PC-9 (cell line): ENCODE results near the gene SAT1. TPM values are rescaled to one million over a fixed set of nuclear protein-coding genes. Genes with fewer than 3 reads are reported as not detected.

Source experiments
- BruUV-seq: library from RNA; stranded (reverse); fragments of 400-500 nt; replicated peaks from 2 replicates; lab custom pipeline; 2021; lab: Mats Ljungman, UMichigan
- CTCF ChIA-PET: fragments of 300-600 bp; sonication (Branson Sonifier 250); formaldehyde crosslinking; loops from one replicate; lab custom pipeline; 2022; ENCODE audit warnings: antibody characterized with exemption; lab: Charles Lee
- POLR2A ChIA-PET: fragments of 300-600 bp; sonication (Branson Sonifier 250); formaldehyde crosslinking; loops from one replicate; lab custom pipeline; 2022; ENCODE audit warnings: antibody characterized with exemption; ENCODE audit not compliant: unreplicated experiment; lab: Charles Lee
- DNase-seq, 2 experiments: peaks; one replicate each; pipeline versions ENCODE4 v3.0.0 to v3.0.0-alpha.2; 2015 to 2022; ENCODE audit warnings: mixed read lengths in 1 of 2
- H2AFZ ChIP-seq: fragments of 200-600 bp; sonication (generic); 2 replicates; pipeline ENCODE4 v1.8.1; 2017; ENCODE audit warnings: antibody characterized with exemption
- H3F3A ChIP-seq: fragments of 200-600 bp; sonication (generic); 2 replicates; pipeline ENCODE4 v1.8.1; 2017; ENCODE audit warnings: antibody characterized with exemption, mild to moderate bottlenecking, low read depth; ENCODE audit not compliant: insufficient read depth
- H3K27ac ChIP-seq: fragments of 200-600 bp; sonication (generic); 2 replicates; pipeline ENCODE4 v1.6.1; 2016; ENCODE audit warnings: mixed run types
- H3K27me3 ChIP-seq: fragments of 200-600 bp; sonication (generic); 2 replicates; pipeline ENCODE4 v1.6.1; 2016; ENCODE audit warnings: low read depth, mixed run types; ENCODE audit not compliant: insufficient read depth
- H3K36me3 ChIP-seq: fragments of 200-600 bp; sonication (generic); 2 replicates; pipeline ENCODE4 v1.6.1; 2016; ENCODE audit warnings: low read depth, mixed run types
- H3K4me1 ChIP-seq: fragments of 200-600 bp; sonication (generic); replicated peaks from 2 replicates; pipeline ENCODE4 v1.6.1; 2016; ENCODE audit warnings: mixed run types; ENCODE audit not compliant: insufficient read depth
- H3K4me2 ChIP-seq: fragments of 200-600 bp; sonication (generic); 2 replicates; pipeline ENCODE4 v1.6.1; 2017; ENCODE audit warnings: mixed run types
- H3K4me3 ChIP-seq: fragments of 200-600 bp; sonication (generic); 2 replicates; pipeline ENCODE4 v1.6.1; 2016; ENCODE audit warnings: mixed run types
- H3K79me2 ChIP-seq: fragments of 200-600 bp; sonication (generic); 2 replicates; pipeline ENCODE4 v1.6.1; 2017; ENCODE audit warnings: low read depth, mixed run types
- H3K9me2 ChIP-seq: fragments of 200-600 bp; sonication (generic); 2 replicates; pipeline ENCODE4 v1.8.1; 2017; ENCODE audit warnings: mild to moderate bottlenecking; ENCODE audit not compliant: insufficient read depth
- H3K9me3 ChIP-seq: fragments of 200-600 bp; sonication (generic); 2 replicates; pipeline ENCODE4 v1.8.1; 2016; ENCODE audit warnings: low read depth; ENCODE audit not compliant: insufficient read depth
- H4K20me1 ChIP-seq: fragments of 200-600 bp; sonication (generic); 2 replicates; pipeline ENCODE4 v1.8.1; 2017; ENCODE audit not compliant: insufficient read depth
- CTCF ChIP-seq: fragments of 200-600 bp; sonication (generic); conservative IDR thresholded peaks from 2 replicates; pipeline ENCODE4 v1.6.1; 2017; ENCODE audit warnings: mixed run types, antibody characterized with exemption, mild to moderate bottlenecking, moderate library complexity
- EZH2 ChIP-seq: fragments of 200-600 bp; sonication (generic); IDR thresholded peaks from 2 replicates; pipeline ENCODE4 v1.8.0; 2017; ENCODE audit warnings: antibody characterized with exemption, low read depth
- intact Hi-C: fragments of 100-400 bp; cut with micrococcal nuclease; formaldehyde crosslinking; loops from one replicate; pipeline ENCODE4 v1.10.0; 2022; ENCODE audit not compliant: unreplicated experiment
- total RNA-seq: library from RNA; stranded (reverse); gene quantifications from 2 replicates; pipeline ENCODE4 v1.2.3, GENCODE V29; 2021

Gene SAT1
- total RNA-seq, 1 experiment from 2014 or later: 99.1 TPM

GRCh38 chrX:23795221-23795620, 12.2 kb downstream of the SAT1 start:
- ChIA-PET CTCF (no interaction called here), POLR2A (no interaction called here)
- Histone ChIP-seq H3K36me3 (no peaks in the 10 kb centered on the region), H3K9me3 (no peaks in the 10 kb centered on the region), H2AFZ (no peak overlapping the region), H3K4me2 (no peak overlapping the region), H3K79me2 (no peaks in the 10 kb centered on the region), H3K9me2 (no peaks in the 10 kb centered on the region), H3K4me1 (peaks cover 55% of the 10 kb centered on the region), H3K27me3 (no peaks in the 10 kb centered on the region), H4K20me1 (no peaks in the 10 kb centered on the region), H3K27ac (no peak overlapping the region), H3F3A (peaks cover 33% of the 10 kb centered on the region), H3K4me3 (no peak overlapping the region)
- intact Hi-C loops: no loop called here
- no TSS peak for BruUV-seq
- DNase-seq: no peak
- no peak for TF ChIP-seq CTCF
- no peak for TF ChIP-seq EZH2

GRCh38 chrX:23797371-23798128, 14.6 kb downstream of the SAT1 start:
- no peaks in the 10 kb centered on the region for H3K36me3 ChIP-seq
- peak overlapping the region; percentile 95 for H3K27ac ChIP-seq
- no TSS peak for BruUV-seq
- no peaks in the 10 kb centered on the region for H4K20me1 ChIP-seq
- H3K9me2 ChIP-seq: no peaks in the 10 kb centered on the region
- no peaks in the 10 kb centered on the region for H3K27me3 ChIP-seq
- CTCF ChIA-PET: no interaction called here
- TF ChIP-seq CTCF (no peak; the same call in 1 of the 2 replicates), EZH2 (no peak)
- H3K9me3 ChIP-seq: no peaks in the 10 kb centered on the region
- peak; percentile 55 to 92 for DNase-seq
- no peaks in the 10 kb centered on the region for H3K79me2 ChIP-seq
- POLR2A ChIA-PET: no interaction called here
- peaks cover 29% of the 10 kb centered on the region for H3F3A ChIP-seq
- intact Hi-C loops: no loop called here
- H3K4me1 ChIP-seq: peaks cover 48% of the 10 kb centered on the region
- peak overlapping the region; percentile 26; the same call in 1 of the 2 replicates for H3K4me3 ChIP-seq
- peak overlapping the region; percentile 69 for H3K4me2 ChIP-seq
- no peak overlapping the region for H2AFZ ChIP-seq

GRCh38 chrX:23799469-23800065, 16.6 kb downstream of the SAT1 start:
- CTCF ChIA-PET: no interaction called here
- Histone ChIP-seq H3F3A (peaks cover 43% of the 10 kb centered on the region), H3K9me3 (no peaks in the 10 kb centered on the region), H3K4me1 (peaks cover 60% of the 10 kb centered on the region), H3K9me2 (no peaks in the 10 kb centered on the region), H3K79me2 (no peaks in the 10 kb centered on the region), H2AFZ (no peak overlapping the region), H3K27me3 (no peaks in the 10 kb centered on the region), H3K4me3 (no peak overlapping the region), H3K27ac (peak overlapping the region; percentile 95), H3K4me2 (no peak overlapping the region), H4K20me1 (no peaks in the 10 kb centered on the region), H3K36me3 (no peaks in the 10 kb centered on the region)
- no peak for DNase-seq
- TF ChIP-seq EZH2: no peak
- TF ChIP-seq CTCF: no peak
- BruUV-seq: no TSS peak
- intact Hi-C loops: no loop called here
- POLR2A ChIA-PET: no interaction called here
